Keratinocyte (primary cell): ENCODE results near the gene ATP13A3. TPM values are rescaled to one million over a fixed set of nuclear protein-coding genes. Genes with fewer than 3 reads are reported as not detected.

ENCODE experiments used
- DNase-seq: peaks from one replicate; pipeline ENCODE4 v3.0.0-alpha.2; 2011; ENCODE audit warnings: low read depth, missing footprints, low spot score
- FAIRE-seq: peaks from 2 replicates; lab custom pipeline; 2011; peaks lifted over from hg19 to GRCh38; lab: Jason Lieb, UNC
- H2AFZ ChIP-seq: 2 replicates; pipeline ENCODE4 v1.6.0; 2012; ENCODE audit warnings: low read length, control low read depth, inconsistent platforms; ENCODE audit not compliant: control insufficient read depth
- H3K27ac ChIP-seq: 2 replicates; pipeline ENCODE4 v1.5.1; 2011; ENCODE audit warnings: low read length; ENCODE audit not compliant: control insufficient read depth, insufficient read depth
- H3K27me3 ChIP-seq: 3 replicates; pipeline ENCODE4 v1.6.0; 2011; ENCODE audit warnings: low read length; ENCODE audit not compliant: control insufficient read depth, insufficient read depth; ENCODE audit errors: extremely low read depth
- H3K36me3 ChIP-seq, 2 experiments: 2 replicates in 1 of 2; 3 replicates in 1 of 2; pipeline ENCODE4 v1.5.1; 2011; ENCODE audit warnings: low read length in 2 of 2, mild to moderate bottlenecking in 1 of 2; ENCODE audit not compliant: control insufficient read depth in 2 of 2, insufficient read depth in 2 of 2; ENCODE audit errors: extremely low read depth in 1 of 2
- H3K4me1 ChIP-seq: 3 replicates; pipeline ENCODE4 v1.5.1; 2011; ENCODE audit warnings: low read length; ENCODE audit not compliant: control insufficient read depth, insufficient read depth; ENCODE audit errors: extremely low read depth
- H3K4me2 ChIP-seq: 3 replicates; pipeline ENCODE4 v1.6.0; 2011; ENCODE audit warnings: low read depth, low read length; ENCODE audit not compliant: control insufficient read depth, insufficient read depth; ENCODE audit errors: extremely low read depth
- H3K4me3 ChIP-seq, 3 experiments: fragments of 200-600 bp in 1 of 3; sonication (generic) in 1 of 3; 2 replicates in 2 of 3; 3 replicates in 1 of 3; pipeline ENCODE4 v1.5.1; 2011 to 2016; ENCODE audit warnings: low read length in 3 of 3, mild to moderate bottlenecking in 3 of 3, control low read depth in 2 of 3, inconsistent platforms in 1 of 3, low read depth in 1 of 3, mixed read lengths in 1 of 3, mixed run types in 1 of 3, moderate library complexity in 1 of 3; ENCODE audit not compliant: control insufficient read depth in 2 of 3, insufficient read depth in 2 of 3; ENCODE audit errors: extremely low read depth in 1 of 3
- H3K79me2 ChIP-seq: 2 replicates; pipeline ENCODE4 v1.6.0; 2012; ENCODE audit warnings: low read length; ENCODE audit not compliant: control insufficient read depth, insufficient read depth
- H3K9ac ChIP-seq: 3 replicates; pipeline ENCODE4 v1.6.0; 2011; ENCODE audit warnings: low read length; ENCODE audit not compliant: control insufficient read depth, insufficient read depth; ENCODE audit errors: extremely low read depth
- H3K9me1 ChIP-seq: 3 replicates; pipeline ENCODE4 v1.6.0; 2011; ENCODE audit warnings: low read length; ENCODE audit not compliant: control insufficient read depth, insufficient read depth; ENCODE audit errors: extremely low read depth
- H3K9me3 ChIP-seq: 2 replicates; pipeline ENCODE4 v1.5.1; 2012; ENCODE audit warnings: low read depth, low read length; ENCODE audit not compliant: control insufficient read depth
- H4K20me1 ChIP-seq: 3 replicates; pipeline ENCODE4 v1.6.0; 2011; ENCODE audit warnings: low read length; ENCODE audit not compliant: control insufficient read depth, insufficient read depth; ENCODE audit errors: extremely low read depth
- EZH2 ChIP-seq: IDR thresholded peaks from one replicate; pipeline ENCODE4 v1.6.1; 2012; ENCODE audit warnings: inconsistent platforms, mild to moderate bottlenecking, low read length, moderate library complexity
- dilution Hi-C: fragments of 300-500 bp; cut with MboI; formaldehyde crosslinking; loops from one replicate; pipeline ENCODE4 v1.7.0; 2020; ENCODE audit warnings: low sequenced_read_pairs; ENCODE audit not compliant: extremely low pct_ligation_motif_present
- polyA plus RNA-seq, 5 experiments: library from polyadenylated mRNA; depleted of rRNA in 3 of 5; stranded (reverse) in 3 of 5; stranded (forward) in 1 of 5; unstranded in 1 of 5; fragments of >200 nt; gene quantifications; 1 replicate in 1 of 5; 2 replicates in 3 of 5; 3 replicates in 1 of 5; pipeline versions ENCODE4 v1.2.1 to v1.2.3, GENCODE V29; 2011 to 2012; ENCODE audit warnings: missing spikeins in 2 of 5, low read depth in 1 of 5, low replicate concordance in 1 of 5
- TF ChIP-seq, protein P1 (sequence below), 3 experiments: IDR thresholded peaks in 1 of 3; conservative IDR thresholded peaks in 1 of 3; optimal IDR thresholded peaks in 1 of 3; 2 replicates in 2 of 3; 3 replicates in 1 of 3; pipeline versions ENCODE3 to v1.5.1; 2011; ENCODE audit warnings: low read length in 3 of 3, mild to moderate bottlenecking in 3 of 3, moderate library complexity in 2 of 3, control low read depth in 1 of 3, inconsistent platforms in 1 of 3; ENCODE audit not compliant: insufficient read depth in 2 of 3; ENCODE audit errors: extremely low read depth in 1 of 3

ATP13A3 gene
- polyA plus RNA-seq, 1 donor (not counting 4 experiments of a cell fraction or from before 2014, with no cell fraction given) = 103 TPM

DNA sequence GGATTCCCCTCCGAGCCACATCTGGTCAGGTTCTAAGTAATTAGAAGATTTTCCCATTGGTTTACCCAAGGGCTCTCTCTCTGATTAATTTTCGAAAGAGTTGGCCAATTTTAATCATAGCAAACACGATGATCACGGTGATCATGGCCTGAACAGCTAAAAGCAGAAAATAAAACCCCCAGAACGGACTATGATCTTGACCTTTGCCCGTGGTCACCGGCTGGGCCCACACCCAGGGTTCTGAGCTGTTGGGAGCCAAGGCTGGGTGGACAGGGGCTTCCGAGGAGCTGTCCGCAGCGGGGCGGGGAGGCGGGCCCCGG, 90.3 kb downstream of the ATP13A3 start:
- H3K9ac ChIP-seq = no peak overlapping the region
- no peaks in the 10 kb centered on the region for H4K20me1 ChIP-seq
- H3K9me3 ChIP-seq = no peaks in the 10 kb centered on the region
- H3K4me3 ChIP-seq = no peak overlapping the region
- H3K79me2 ChIP-seq = no peaks in the 10 kb centered on the region
- peak overlapping the region; percentile 65 for H3K4me2 ChIP-seq
- peaks cover 13% of the 10 kb centered on the region for H3K4me1 ChIP-seq
- peaks cover 24% of the 10 kb centered on the region for H3K27me3 ChIP-seq
- no peak for FAIRE-seq
- H3K36me3 ChIP-seq = no peaks in the 10 kb centered on the region
- dilution Hi-C loops = no loop called here
- TF ChIP-seq, protein P1, sequence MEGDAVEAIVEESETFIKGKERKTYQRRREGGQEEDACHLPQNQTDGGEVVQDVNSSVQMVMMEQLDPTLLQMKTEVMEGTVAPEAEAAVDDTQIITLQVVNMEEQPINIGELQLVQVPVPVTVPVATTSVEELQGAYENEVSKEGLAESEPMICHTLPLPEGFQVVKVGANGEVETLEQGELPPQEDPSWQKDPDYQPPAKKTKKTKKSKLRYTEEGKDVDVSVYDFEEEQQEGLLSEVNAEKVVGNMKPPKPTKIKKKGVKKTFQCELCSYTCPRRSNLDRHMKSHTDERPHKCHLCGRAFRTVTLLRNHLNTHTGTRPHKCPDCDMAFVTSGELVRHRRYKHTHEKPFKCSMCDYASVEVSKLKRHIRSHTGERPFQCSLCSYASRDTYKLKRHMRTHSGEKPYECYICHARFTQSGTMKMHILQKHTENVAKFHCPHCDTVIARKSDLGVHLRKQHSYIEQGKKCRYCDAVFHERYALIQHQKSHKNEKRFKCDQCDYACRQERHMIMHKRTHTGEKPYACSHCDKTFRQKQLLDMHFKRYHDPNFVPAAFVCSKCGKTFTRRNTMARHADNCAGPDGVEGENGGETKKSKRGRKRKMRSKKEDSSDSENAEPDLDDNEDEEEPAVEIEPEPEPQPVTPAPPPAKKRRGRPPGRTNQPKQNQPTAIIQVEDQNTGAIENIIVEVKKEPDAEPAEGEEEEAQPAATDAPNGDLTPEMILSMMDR (optimal IDR thresholded peaks at IDR 0.05 in 1 of 3, IDR thresholded peaks at IDR 0.05 in 1 of 3, conservative IDR thresholded peaks at IDR 0.05 in 1 of 3; ENCODE audit: extremely low read depth in 1 of 3, insufficient read depth in 2 of 3, low read length in 3 of 3) = no peak
- TF ChIP-seq EZH2 = peak; percentile 24
- H3K9me1 ChIP-seq = no peaks in the 10 kb centered on the region
- H3K27ac ChIP-seq = no peak overlapping the region
- H2AFZ ChIP-seq = no peak overlapping the region
- no peak for DNase-seq

DNA sequence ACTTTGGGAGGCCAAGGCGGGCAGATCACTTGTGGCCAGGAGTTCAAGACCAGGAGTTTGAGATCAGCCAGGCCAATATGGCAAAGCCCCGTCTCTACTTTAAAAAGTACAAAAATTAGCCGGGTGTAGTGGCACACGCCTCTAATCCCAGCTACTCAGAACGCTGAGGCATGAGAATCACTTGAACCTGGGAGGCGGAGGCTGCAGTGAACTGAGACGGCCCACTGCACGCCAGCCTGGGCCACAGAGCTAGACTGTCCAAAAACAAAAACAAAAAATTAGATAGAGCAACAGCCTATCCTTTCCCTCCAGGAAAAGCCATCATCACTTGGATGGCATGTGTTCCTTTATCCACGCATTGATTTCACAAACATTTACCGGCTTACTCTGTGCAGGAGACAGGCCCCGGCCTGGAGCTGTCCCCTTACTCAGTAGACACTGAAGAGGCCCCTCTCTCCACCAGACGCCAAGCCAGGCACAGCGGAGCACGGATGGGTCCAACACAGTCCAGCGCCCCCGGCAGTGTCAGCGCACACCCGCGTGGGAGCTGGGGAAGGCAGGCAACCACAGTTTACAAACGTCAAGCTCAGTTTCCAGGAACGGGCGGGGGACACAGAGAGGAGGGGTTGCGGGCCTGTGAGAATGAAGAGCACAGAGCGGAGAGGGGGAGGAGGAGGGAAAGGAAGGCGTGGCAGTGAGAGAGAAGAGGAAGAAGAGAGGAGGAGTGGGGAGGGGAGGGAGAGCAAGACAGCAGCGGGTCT, 90.8 kb downstream of the ATP13A3 start:
- Histone ChIP-seq H3K4me2 (peak overlapping the region; percentile 65), H3K27me3 (peaks cover 24% of the 10 kb centered on the region), H3K9me1 (no peaks in the 10 kb centered on the region), H4K20me1 (no peaks in the 10 kb centered on the region), H3K4me3 (no peak overlapping the region), H3K27ac (no peak overlapping the region), H3K79me2 (no peaks in the 10 kb centered on the region), H3K9me3 (no peaks in the 10 kb centered on the region), H3K4me1 (peaks cover 13% of the 10 kb centered on the region), H3K9ac (no peak overlapping the region), H3K36me3 (no peaks in the 10 kb centered on the region), H2AFZ (no peak overlapping the region)
- DNase-seq (no peak), FAIRE-seq (no peak)
- dilution Hi-C loops = no loop called here
- TF ChIP-seq, protein P1 (optimal IDR thresholded peaks at IDR 0.05 in 1 of 3, IDR thresholded peaks at IDR 0.05 in 1 of 3, conservative IDR thresholded peaks at IDR 0.05 in 1 of 3; ENCODE audit: extremely low read depth in 1 of 3, insufficient read depth in 2 of 3, low read length in 3 of 3) = no peak
- no peak for TF ChIP-seq EZH2
